SK-N-SH treated with all-trans-retinoic acid at 6 μM for 48 hours (cell line): ENCODE measurements around the gene RTN4IP1.

Experiments used
- BACH2 ChIP-seq: fragments of 250-450 bp; sonication (Bioruptor Pico); IDR thresholded peaks from 2 replicates; pipeline ENCODE4 v1.9.0; 2021; ENCODE audit warnings: mild to moderate bottlenecking, borderline replicate concordance
- ISL1 ChIP-seq: fragments of 250-450 bp; sonication (Bioruptor Pico); IDR thresholded peaks from 2 replicates; pipeline ENCODE4 v2.1.2; 2022; ENCODE audit warnings: mild to moderate bottlenecking, moderate library complexity
- PATZ1 ChIP-seq: fragments of 250-450 bp; sonication (Bioruptor Pico); IDR thresholded peaks from 2 replicates; pipeline ENCODE4 v1.8.0; 2020; ENCODE audit warnings: mild to moderate bottlenecking, moderate library complexity, borderline replicate concordance
- PPARA ChIP-seq: fragments of 250-450 bp; sonication (Bioruptor Pico); IDR thresholded peaks from 2 replicates; pipeline ENCODE4 v1.5.0; 2020; ENCODE audit warnings: mild to moderate bottlenecking, borderline replicate concordance
- RARB ChIP-seq: fragments of 250-450 bp; sonication (Bioruptor Pico); IDR thresholded peaks from 2 replicates; pipeline ENCODE4 v1.8.0; 2021; ENCODE audit warnings: mild to moderate bottlenecking, moderate library complexity
- SNAI2 ChIP-seq: fragments of 250-450 bp; sonication (Bioruptor Pico); IDR thresholded peaks from 2 replicates; pipeline ENCODE4 v1.5.0; 2020; ENCODE audit warnings: mild to moderate bottlenecking, moderate library complexity
- TOX ChIP-seq: fragments of 250-450 bp; sonication (Bioruptor Pico); IDR thresholded peaks from 2 replicates; pipeline ENCODE4 v1.8.0; 2021; ENCODE audit warnings: mild to moderate bottlenecking, moderate library complexity, borderline replicate concordance
- ZFP30 ChIP-seq: fragments of 450-650 bp; formaldehyde crosslinking; IDR thresholded peaks from 2 replicates; pipeline ENCODE4 v1.5.0; 2022; ENCODE audit warnings: mild to moderate bottlenecking, moderate library complexity
- TF ChIP-seq, protein P1 (sequence below): fragments of 250-450 bp; sonication (Bioruptor Pico); IDR thresholded peaks from 2 replicates; pipeline ENCODE4 v1.5.0; 2020; ENCODE audit warnings: mild to moderate bottlenecking, moderate library complexity

DNA sequence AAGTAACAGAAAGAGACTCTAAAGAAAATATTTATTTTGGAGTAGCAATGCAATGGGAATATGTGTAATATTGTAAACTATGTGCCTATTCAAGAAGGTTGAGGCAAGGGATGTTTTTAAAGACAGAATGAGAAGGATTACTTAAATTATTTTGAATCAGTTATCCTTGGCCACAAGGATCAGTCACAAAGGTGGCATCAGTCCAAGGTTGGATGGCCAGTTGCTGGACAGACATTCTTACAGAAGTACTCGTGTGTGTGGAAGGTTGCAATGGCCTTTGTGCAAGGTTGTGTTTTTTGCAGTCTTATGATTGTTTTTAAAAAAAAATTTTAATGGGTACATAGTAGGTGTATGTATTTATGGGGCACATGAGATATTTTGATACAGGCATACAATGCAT, 2.0 kb upstream of the RTN4IP1 start:
- TF ChIP-seq ISL1 = no peak
- no peak for TF ChIP-seq ZFP30 (CRISPR knock-in tag)
- TF ChIP-seq BACH2 = no peak
- no peak for TF ChIP-seq PPARA
- TF ChIP-seq, protein P1, sequence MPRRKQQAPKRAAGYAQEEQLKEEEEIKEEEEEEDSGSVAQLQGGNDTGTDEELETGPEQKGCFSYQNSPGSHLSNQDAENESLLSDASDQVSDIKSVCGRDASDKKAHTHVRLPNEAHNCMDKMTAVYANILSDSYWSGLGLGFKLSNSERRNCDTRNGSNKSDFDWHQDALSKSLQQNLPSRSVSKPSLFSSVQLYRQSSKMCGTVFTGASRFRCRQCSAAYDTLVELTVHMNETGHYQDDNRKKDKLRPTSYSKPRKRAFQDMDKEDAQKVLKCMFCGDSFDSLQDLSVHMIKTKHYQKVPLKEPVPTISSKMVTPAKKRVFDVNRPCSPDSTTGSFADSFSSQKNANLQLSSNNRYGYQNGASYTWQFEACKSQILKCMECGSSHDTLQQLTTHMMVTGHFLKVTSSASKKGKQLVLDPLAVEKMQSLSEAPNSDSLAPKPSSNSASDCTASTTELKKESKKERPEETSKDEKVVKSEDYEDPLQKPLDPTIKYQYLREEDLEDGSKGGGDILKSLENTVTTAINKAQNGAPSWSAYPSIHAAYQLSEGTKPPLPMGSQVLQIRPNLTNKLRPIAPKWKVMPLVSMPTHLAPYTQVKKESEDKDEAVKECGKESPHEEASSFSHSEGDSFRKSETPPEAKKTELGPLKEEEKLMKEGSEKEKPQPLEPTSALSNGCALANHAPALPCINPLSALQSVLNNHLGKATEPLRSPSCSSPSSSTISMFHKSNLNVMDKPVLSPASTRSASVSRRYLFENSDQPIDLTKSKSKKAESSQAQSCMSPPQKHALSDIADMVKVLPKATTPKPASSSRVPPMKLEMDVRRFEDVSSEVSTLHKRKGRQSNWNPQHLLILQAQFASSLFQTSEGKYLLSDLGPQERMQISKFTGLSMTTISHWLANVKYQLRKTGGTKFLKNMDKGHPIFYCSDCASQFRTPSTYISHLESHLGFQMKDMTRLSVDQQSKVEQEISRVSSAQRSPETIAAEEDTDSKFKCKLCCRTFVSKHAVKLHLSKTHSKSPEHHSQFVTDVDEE (CRISPR knock-in tag) = no peak
- no peak for TF ChIP-seq PATZ1 (CRISPR knock-in tag)
- no peak for TF ChIP-seq SNAI2
- no peak for TF ChIP-seq RARB (CRISPR knock-in tag)
- TF ChIP-seq TOX = no peak
